HUES6 (cell line): ENCODE results near the gene UNC79.

Source experiments
- H3K27ac ChIP-seq: 2 replicates; pipeline ENCODE4 v1.7.0; 2013; ENCODE audit warnings: low read depth, mild to moderate bottlenecking, low read length, inconsistent platforms
- H3K27me3 ChIP-seq: 2 replicates; pipeline ENCODE4 v1.6.1; 2013; ENCODE audit warnings: low read length; ENCODE audit not compliant: control insufficient read depth, insufficient read depth
- H3K36me3 ChIP-seq: 2 replicates; pipeline ENCODE4 v1.6.1; 2013; ENCODE audit warnings: low read length; ENCODE audit not compliant: control insufficient read depth, insufficient read depth
- H3K4me1 ChIP-seq: 2 replicates; pipeline ENCODE4 v1.6.1; 2013; ENCODE audit warnings: low read length; ENCODE audit not compliant: control insufficient read depth, insufficient read depth
- H3K4me3 ChIP-seq: 2 replicates; pipeline ENCODE4 v1.5.1; 2013; ENCODE audit warnings: low read depth, low read length
- H3K9ac ChIP-seq: one replicate; pipeline ENCODE4 v1.6.1; 2013; ENCODE audit warnings: mild to moderate bottlenecking, low read length
- H3K9me3 ChIP-seq: 2 replicates; pipeline ENCODE4 v1.6.1; 2013; ENCODE audit warnings: low read depth, low read length; ENCODE audit not compliant: control insufficient read depth, insufficient read depth

Gene UNC79

GRCh38 chr14:93752980-93753561, 322.3 kb downstream of the UNC79 start:
- Histone ChIP-seq H3K9me3 (no peaks in the 10 kb centered on the region), H3K9ac (no peak overlapping the region), H3K27ac (no peak overlapping the region), H3K36me3 (no peaks in the 10 kb centered on the region), H3K4me3 (no peak overlapping the region), H3K27me3 (no peaks in the 10 kb centered on the region), H3K4me1 (peaks cover 10% of the 10 kb centered on the region; the same call in 1 of the 2 replicates)

- Histone ChIP-seq H3K27ac (no peak overlapping the region), H3K4me3 (no peak overlapping the region), H3K9me3 (no peaks in the 10 kb centered on the region), H3K27me3 (no peaks in the 10 kb centered on the region), H3K36me3 (no peaks in the 10 kb centered on the region), H3K4me1 (peaks cover 5% of the 10 kb centered on the region; the same call in 1 of the 2 replicates), H3K9ac (no peak overlapping the region)
Observed at GRCh38 chr14:93753647-93754046, 322.9 kb downstream of the UNC79 start.

DNA sequence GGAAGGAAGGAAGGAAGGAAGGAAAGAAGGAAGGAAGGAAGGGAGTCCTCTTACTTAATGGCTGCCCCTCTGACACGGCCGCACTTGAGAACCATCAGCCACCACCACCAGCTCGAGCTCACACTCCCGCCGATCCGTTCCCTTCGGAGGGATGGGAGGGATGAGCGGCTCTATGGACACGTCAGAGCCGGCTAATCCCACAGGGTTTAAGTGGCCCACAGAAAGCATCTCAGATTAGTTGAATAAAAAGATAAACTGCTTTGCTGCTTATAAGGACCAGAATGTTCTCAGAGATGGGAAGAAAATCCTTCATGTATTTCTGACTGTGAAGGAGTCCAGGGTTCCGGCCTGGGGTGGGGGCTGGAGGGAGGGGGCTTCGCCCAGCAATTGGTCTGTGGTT, 326.5 kb downstream of the UNC79 start:
- no peaks in the 10 kb centered on the region for H3K9me3 ChIP-seq
- no peaks in the 10 kb centered on the region for H3K27me3 ChIP-seq
- H3K4me1 ChIP-seq = no peaks in the 10 kb centered on the region
- no peak overlapping the region for H3K4me3 ChIP-seq
- H3K9ac ChIP-seq = no peak overlapping the region
- no peaks in the 10 kb centered on the region for H3K36me3 ChIP-seq
- no peak overlapping the region for H3K27ac ChIP-seq
